NCI-H748 treated with DMSO at 0.1 percent for 48 hours (cell line): ENCODE data around the gene NLRC5.

Source experiments
- DNase-seq: peaks from one replicate; lab custom pipeline; 2025; lab: John Stamatoyannopoulos, UW

Gene NLRC5

GRCh38 chr16:56988948-56989945 lies at the start of gene NLRC5:
TSS of gene NLRC5 (plus strand) at chr16:56989557. CDS start at chr16:57020713, 31,156 bp downstream.
- peak; percentile 34 for DNase-seq

GRCh38 chr16:56939801-56940200 lies 49.6 kb upstream of the NLRC5 start:
- DNase-seq, result no peak

- DNase-seq, result no peak
Measured at GRCh38 chr16:56941092-56941491, 48.3 kb upstream of the NLRC5 start.

- no peak for DNase-seq
Measured at GRCh38 chr16:56941856-56942331, 47.5 kb upstream of the NLRC5 start.

- DNase-seq, result no peak
Measured at GRCh38 chr16:56943761-56944375, 45.5 kb upstream of the NLRC5 start.

- no peak for DNase-seq
Measured at GRCh38 chr16:56944954-56945839, 44.2 kb upstream of the NLRC5 start.

- no peak for DNase-seq
Measured at GRCh38 chr16:56945847-56946527, 43.4 kb upstream of the NLRC5 start.

- DNase-seq, result no peak
Measured at GRCh38 chr16:56946767-56947603, 42.4 kb upstream of the NLRC5 start.

GRCh38 chr16:56947604-56947995 lies 41.8 kb upstream of the NLRC5 start:
- no peak for DNase-seq

GRCh38 chr16:56948234-56948633 lies 41.1 kb upstream of the NLRC5 start:
- no peak for DNase-seq

GRCh38 chr16:56950051-56950450 lies 39.3 kb upstream of the NLRC5 start:
- no peak for DNase-seq

GRCh38 chr16:56950455-56950854 lies 38.9 kb upstream of the NLRC5 start:
- DNase-seq, result no peak

GRCh38 chr16:56950881-56951771 lies 38.2 kb upstream of the NLRC5 start:
- DNase-seq, result no peak

- DNase-seq, result no peak
Measured at GRCh38 chr16:56953006-56953405, 36.4 kb upstream of the NLRC5 start.

GRCh38 chr16:56956076-56956475 lies 33.3 kb upstream of the NLRC5 start:
- DNase-seq, result no peak

GRCh38 chr16:56956756-56957155 lies 32.6 kb upstream of the NLRC5 start:
- no peak for DNase-seq

GRCh38 chr16:56960681-56961281 lies 28.6 kb upstream of the NLRC5 start:
- no peak for DNase-seq

GRCh38 chr16:56961386-56961785 lies 28.0 kb upstream of the NLRC5 start:
- DNase-seq, result no peak

- no peak for DNase-seq
Measured at GRCh38 chr16:56961851-56962281, 27.5 kb upstream of the NLRC5 start, which contains the start of gene CETP. TSS of gene CETP (plus strand) at chr16:56961950. CDS start at chr16:56961980, 30 bp downstream.
